Measurements from ENCODE around the gene GYG2. TPM values are rescaled to one million over a fixed set of nuclear protein-coding genes. Genes with fewer than 3 reads are reported as not detected.

The GYG2 gene
- total RNA-seq, 1 donor from 2014 or later = 4.5 TPM

- Mint-ChIP-seq H3K4me3 (ENCODE audit: unreplicated experiment) (no peak overlapping the region), H3K27me3 (ENCODE audit: unreplicated experiment) (no peaks in the 10 kb centered on the region), H3K9me3 (ENCODE audit: unreplicated experiment) (no peaks in the 10 kb centered on the region), H3K36me3 (ENCODE audit: low read depth, unreplicated experiment) (peaks cover 3% of the 10 kb centered on the region), H3K27ac (ENCODE audit: unreplicated experiment) (no peak overlapping the region), H3K4me1 (ENCODE audit: unreplicated experiment) (no peaks in the 10 kb centered on the region)
- DNase-seq (ENCODE audit: low spot score) = no peak
- TF ChIP-seq CTCF (IDR thresholded peaks at IDR 0.05; ENCODE audit: unreplicated experiment) = no peak
Measured at GRCh38 chrX:2859197-2859797, 30.6 kb downstream of the GYG2 start.

GRCh38 chrX:2862404-2862803 lies 33.7 kb downstream of the GYG2 start:
- Mint-ChIP-seq H3K27me3 (ENCODE audit: unreplicated experiment) (no peaks in the 10 kb centered on the region), H3K4me1 (ENCODE audit: unreplicated experiment) (no peaks in the 10 kb centered on the region), H3K4me3 (ENCODE audit: unreplicated experiment) (no peak overlapping the region), H3K27ac (ENCODE audit: unreplicated experiment) (no peak overlapping the region), H3K9me3 (ENCODE audit: unreplicated experiment) (no peaks in the 10 kb centered on the region), H3K36me3 (ENCODE audit: low read depth, unreplicated experiment) (peaks cover 3% of the 10 kb centered on the region)
- no peak for TF ChIP-seq CTCF (IDR thresholded peaks at IDR 0.05; ENCODE audit: unreplicated experiment)
- no peak for DNase-seq (ENCODE audit: low spot score)

GRCh38 chrX:2863646-2864045 lies 34.9 kb downstream of the GYG2 start:
- Mint-ChIP-seq H3K4me1 (ENCODE audit: unreplicated experiment) (no peaks in the 10 kb centered on the region), H3K9me3 (ENCODE audit: unreplicated experiment) (no peaks in the 10 kb centered on the region), H3K4me3 (ENCODE audit: unreplicated experiment) (no peak overlapping the region), H3K27me3 (ENCODE audit: unreplicated experiment) (no peaks in the 10 kb centered on the region), H3K27ac (ENCODE audit: unreplicated experiment) (no peak overlapping the region), H3K36me3 (ENCODE audit: low read depth, unreplicated experiment) (peaks cover 3% of the 10 kb centered on the region)
- DNase-seq (ENCODE audit: low spot score) = no peak
- TF ChIP-seq CTCF (IDR thresholded peaks at IDR 0.05; ENCODE audit: unreplicated experiment) = no peak

GRCh38 chrX:2867206-2867605 lies 38.5 kb downstream of the GYG2 start:
- Mint-ChIP-seq H3K4me1 (ENCODE audit: unreplicated experiment) (no peaks in the 10 kb centered on the region), H3K36me3 (ENCODE audit: low read depth, unreplicated experiment) (no peaks in the 10 kb centered on the region), H3K27me3 (ENCODE audit: unreplicated experiment) (no peaks in the 10 kb centered on the region), H3K9me3 (ENCODE audit: unreplicated experiment) (no peaks in the 10 kb centered on the region), H3K27ac (ENCODE audit: unreplicated experiment) (no peak overlapping the region), H3K4me3 (ENCODE audit: unreplicated experiment) (no peak overlapping the region)
- DNase-seq (ENCODE audit: low spot score) = no peak
- TF ChIP-seq CTCF (IDR thresholded peaks at IDR 0.05; ENCODE audit: unreplicated experiment) = no peak

GRCh38 chrX:2870650-2871049 lies 41.9 kb downstream of the GYG2 start:
- Mint-ChIP-seq H3K4me1 (ENCODE audit: unreplicated experiment) (no peaks in the 10 kb centered on the region), H3K4me3 (ENCODE audit: unreplicated experiment) (no peak overlapping the region), H3K9me3 (ENCODE audit: unreplicated experiment) (no peaks in the 10 kb centered on the region), H3K27me3 (ENCODE audit: unreplicated experiment) (no peaks in the 10 kb centered on the region), H3K36me3 (ENCODE audit: low read depth, unreplicated experiment) (peaks cover 7% of the 10 kb centered on the region), H3K27ac (ENCODE audit: unreplicated experiment) (no peak overlapping the region)
- DNase-seq (ENCODE audit: low spot score) = no peak
- no peak for TF ChIP-seq CTCF (IDR thresholded peaks at IDR 0.05; ENCODE audit: unreplicated experiment)
